Stimulated activated CD8-positive, alpha-beta memory T cell treated with anti-CD3 and anti-CD28 coated beads, Interleukin-15, amount 100 ng/mL, for 1 hour (primary cell): Measurements from ENCODE around the gene CNOT1.
"Not testable (repeated sequence)": the region's sequence is repeated elsewhere in the genome, so short reads cannot be mapped to it uniquely, and the experiment has no call there.

ENCODE experiments used
- DNase-seq: peaks from one replicate; pipeline ENCODE4 v3.0.0-alpha.2; 2020; ENCODE audit warnings: low read depth

The CNOT1 gene

GRCh38 chr16:58638148-58639036, 8.8 kb upstream of the CNOT1 start:
- DNase-seq = no peak

DNA sequence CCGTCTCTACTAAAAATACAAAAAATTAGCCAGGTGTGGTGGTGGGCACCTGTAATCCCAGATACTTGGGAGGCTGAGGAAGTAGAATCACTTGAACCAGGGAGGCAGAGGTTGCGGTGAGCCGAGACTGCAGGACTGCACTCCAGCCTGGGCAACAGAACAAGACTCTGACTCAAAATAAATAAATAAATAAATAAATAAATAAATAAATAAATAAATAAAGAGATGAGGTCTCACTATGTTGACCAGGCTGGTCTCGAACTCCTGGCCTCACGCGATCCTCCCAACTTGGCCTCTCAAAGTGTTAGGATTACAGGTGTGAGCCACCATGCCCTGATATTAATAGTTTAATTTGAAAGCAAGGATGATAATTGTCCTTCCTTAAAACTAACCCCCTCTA, 7.4 kb upstream of the CNOT1 start:
- not testable (repeated sequence) for DNase-seq

- DNase-seq = no peak
These were observed 6.8 kb upstream of the CNOT1 start for GRCh38 chr16:58636466-58636865.

DNA sequence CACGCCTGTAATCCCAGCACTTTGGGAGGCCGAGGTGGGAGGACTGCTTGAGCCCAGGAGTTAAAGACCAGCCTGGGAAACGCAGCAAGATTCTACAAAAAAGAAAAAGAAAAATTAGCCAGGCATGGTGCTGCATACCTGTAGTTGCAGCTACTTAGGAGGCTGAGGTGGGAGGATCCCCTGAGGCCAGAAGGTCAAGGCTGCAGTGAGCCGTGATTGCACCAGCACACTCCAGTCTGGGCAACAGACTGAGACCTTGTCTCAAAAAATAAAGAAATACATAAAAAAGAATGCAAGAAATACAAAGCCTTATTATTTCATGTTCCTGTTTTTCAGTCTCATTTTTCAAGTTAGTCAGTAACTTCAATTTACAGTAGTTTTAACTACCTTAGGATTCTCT, 5.9 kb upstream of the CNOT1 start:
- DNase-seq = no peak

GRCh38 chr16:58634265-58634802, 4.7 kb upstream of the CNOT1 start:
- no peak for DNase-seq

GRCh38 chr16:58628845-58629732, 537 bp downstream of the CNOT1 start:
- DNase-seq = peak; percentile 17

GRCh38 chr16:58624209-58624608, 5.4 kb downstream of the CNOT1 start:
- no peak for DNase-seq

DNA sequence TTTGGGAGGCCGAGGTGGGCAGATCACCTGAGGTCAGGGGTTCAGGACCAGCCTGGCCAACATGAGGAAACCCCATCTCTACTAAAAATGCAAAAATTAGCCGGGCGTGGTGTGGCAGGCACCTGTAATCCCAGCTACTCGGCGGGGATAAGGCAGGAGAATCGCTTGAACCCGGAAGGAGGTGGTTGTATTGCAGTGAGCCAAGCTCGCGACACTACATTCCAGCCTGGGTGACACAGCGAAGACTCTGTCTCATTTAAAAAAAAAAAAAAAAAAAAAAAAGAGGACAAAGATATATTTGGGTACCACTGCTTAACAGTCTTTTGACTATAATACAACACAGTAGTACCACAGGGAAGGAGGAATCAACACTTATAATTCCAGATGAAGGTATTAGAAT, 9.2 kb downstream of the CNOT1 start:
- DNase-seq = no peak

DNA sequence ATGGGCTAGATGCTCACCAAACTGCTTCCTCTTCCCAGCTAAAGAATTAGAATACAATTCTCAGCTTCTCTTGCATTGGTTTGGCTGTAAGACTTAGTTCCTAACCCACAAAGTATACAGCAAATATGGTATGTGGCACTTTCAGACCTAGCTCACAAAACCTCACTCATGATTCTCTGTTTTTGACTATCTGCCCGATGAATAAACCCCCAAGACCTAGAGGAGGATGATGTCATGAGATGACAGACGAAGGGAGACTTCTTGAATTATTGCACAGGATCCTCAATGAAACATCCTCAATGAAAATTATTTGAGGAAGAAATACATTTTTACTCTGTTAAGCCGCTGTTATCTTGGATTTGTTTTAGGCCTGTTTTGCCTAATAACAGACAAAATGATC, 14.3 kb downstream of the CNOT1 start:
- DNase-seq = no peak

DNA sequence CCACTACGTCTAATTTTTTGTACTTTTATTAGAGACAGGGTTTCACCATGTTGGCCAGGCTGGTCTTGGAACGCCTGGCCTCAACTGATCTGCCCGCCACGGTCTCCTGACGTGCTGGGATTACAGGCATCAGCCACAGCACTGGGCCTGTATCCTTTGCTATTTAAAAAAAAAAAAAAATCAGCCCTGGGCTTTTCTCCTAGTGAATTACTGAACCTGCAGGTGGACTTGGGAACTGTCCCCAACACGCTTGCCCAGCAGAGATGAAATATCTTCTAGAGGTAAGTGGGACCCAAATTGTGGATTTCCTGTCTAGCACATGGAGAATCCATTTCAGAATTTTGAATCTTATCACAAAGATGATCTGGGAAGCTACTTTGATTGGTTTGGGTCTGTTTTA, 14.8 kb downstream of the CNOT1 start:
- no peak for DNase-seq

- DNase-seq = no peak
These were observed 15.4 kb downstream of the CNOT1 start for GRCh38 chr16:58614212-58614611.

GRCh38 chr16:58612965-58613364, 16.7 kb downstream of the CNOT1 start:
- not testable (repeated sequence) for DNase-seq

GRCh38 chr16:58608601-58609136, 21.0 kb downstream of the CNOT1 start:
- DNase-seq = no peak

DNA sequence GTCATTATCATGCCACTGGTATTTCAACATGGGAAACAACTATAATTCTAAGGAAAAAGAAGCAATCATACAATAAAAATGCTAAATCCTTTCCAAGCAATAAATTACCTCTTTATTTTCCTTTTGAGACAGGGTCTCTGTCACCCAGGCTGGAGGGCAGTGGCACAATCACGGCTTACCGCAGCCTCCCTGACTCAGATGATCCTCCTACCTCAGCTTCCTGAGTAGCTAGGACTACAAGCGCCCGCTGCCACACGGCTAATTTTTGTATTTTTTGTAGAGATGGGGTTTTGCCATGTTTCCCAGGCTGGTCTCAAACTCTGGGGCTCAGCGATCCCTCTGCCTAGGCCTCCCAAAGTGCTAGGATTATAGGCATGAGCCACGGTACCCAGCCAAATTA, 24.1 kb downstream of the CNOT1 start:
- DNase-seq = no peak

- DNase-seq = no peak
These were observed 38.5 kb downstream of the CNOT1 start for GRCh38 chr16:58591083-58591482.

GRCh38 chr16:58589326-58589905, 40.2 kb downstream of the CNOT1 start:
- DNase-seq = no peak

DNA sequence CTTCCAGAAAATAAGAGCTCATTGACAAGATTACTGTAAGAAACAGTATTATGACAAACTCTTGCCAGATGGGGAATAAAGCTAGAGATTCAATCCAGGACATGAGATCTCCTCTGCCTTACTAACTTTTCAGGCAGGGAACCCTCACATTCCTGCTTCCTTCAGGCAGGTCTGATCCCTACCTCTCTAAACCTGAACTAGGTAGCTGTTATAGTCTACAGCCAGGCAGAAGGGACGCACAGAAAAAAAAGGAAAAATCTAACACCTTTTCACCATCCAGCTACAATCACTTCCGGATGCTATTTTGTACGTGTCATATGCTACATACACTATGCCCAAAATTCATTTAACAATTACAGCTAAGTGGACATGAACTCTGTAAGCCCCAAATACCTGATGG, 41.2 kb downstream of the CNOT1 start:
- no peak for DNase-seq

DNA sequence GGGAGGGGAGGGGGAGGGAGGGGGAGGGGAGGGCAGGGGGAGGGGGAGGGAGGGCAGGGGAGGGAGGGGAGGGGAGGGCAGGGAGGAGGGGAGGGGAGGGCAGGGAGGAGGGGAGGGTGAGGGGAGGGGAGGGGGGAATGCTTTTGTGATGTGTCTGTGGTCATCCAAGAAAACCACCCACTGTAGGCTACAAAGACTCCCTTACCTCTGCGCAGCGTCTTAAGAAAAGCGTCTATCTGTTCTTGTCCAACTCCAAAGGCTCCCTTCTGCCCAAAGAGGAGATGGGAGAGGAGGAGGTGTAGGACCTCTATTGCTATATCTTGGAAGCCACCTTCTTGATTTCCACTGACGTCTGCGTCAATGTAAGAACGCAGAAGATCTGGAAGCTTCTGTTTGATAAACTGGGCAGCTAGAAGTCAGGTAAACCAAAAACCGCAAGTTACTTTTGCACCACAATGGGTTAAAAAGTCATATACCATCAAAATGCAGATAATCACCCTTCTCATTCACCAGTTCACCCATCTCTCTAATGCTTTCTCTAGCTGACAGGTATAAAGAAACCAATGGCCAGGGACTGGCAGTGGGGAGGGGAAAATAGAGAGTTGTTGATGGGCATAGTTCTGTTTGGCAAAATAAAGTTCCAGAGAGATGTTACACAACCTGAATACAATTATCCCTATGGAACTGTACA, 43.1 kb downstream of the CNOT1 start:
- DNase-seq = no peak

GRCh38 chr16:58584831-58585505, 44.7 kb downstream of the CNOT1 start:
- DNase-seq = no peak

DNA sequence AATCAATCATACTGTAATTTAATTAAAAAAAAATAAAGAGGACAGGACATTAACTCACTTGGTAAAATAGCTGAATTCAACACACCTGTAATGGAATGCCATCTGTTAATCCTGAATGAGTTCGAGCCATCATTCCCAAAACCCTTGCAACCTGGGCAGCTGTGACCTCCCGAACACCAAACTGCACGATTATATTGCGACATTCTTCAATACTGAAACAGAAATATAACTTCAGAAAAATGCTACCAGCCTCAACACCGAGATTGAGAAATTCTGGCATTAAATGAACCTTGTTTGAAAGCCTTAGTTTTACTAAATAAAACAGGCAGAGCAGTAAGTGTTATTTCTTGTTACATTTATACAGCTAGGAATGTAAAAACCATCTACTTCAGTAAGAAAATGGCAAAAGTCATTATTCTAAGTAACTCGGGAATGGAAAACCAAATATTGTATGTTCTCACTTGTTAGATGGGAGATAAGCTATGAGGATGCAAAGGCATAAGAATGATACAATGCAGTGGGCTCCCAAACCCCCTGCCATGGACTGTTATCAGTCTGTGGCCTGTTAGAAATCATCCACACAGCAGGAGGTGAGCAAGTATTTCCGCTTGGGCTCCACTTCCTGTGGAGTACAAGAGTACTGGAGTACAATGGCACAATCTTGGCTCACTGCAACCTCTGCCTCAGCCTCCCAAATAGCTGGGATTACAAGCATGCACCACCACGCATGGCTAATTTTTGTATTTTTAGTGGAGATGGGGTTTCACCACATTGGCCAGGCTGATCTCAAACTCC, 46.5 kb downstream of the CNOT1 start:
- no peak for DNase-seq
